PC-9 (cell line): ENCODE data around the gene PRDM7.
"Not testable (repeated sequence)": the region's sequence is repeated elsewhere in the genome, so short reads cannot be mapped to it uniquely, and the experiment has no call there.

Experiments used
- EZH2 ChIP-seq: fragments of 200-600 bp; sonication (generic); IDR thresholded peaks from 2 replicates; pipeline ENCODE4 v1.8.0; 2017; ENCODE audit warnings: antibody characterized with exemption, low read depth
- TF ChIP-seq, protein P1 (sequence below): fragments of 200-600 bp; sonication (generic); conservative IDR thresholded peaks from 2 replicates; pipeline ENCODE4 v1.6.1; 2017; ENCODE audit warnings: mixed run types, antibody characterized with exemption, mild to moderate bottlenecking, moderate library complexity

DNA sequence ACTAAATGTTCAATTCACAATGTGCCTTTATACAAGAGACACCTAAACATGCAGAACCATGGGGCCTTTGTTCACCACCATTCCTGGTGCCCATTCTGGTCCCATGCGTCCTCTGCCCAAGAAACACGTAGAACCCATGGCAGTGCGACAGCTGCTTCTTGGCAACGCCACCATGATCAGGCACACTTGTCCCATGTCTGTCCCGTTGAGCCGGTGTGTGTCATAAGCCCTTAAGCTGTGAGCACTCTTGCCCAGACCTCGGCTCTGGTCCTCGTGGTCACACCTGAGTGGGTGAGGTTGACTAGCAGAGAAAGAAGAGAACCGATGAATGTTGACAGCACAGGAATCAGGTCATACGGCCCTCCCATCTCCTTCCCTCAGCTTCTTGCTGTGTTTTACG is 24.2 kb upstream of the PRDM7 start:
- TF ChIP-seq, protein P1, sequence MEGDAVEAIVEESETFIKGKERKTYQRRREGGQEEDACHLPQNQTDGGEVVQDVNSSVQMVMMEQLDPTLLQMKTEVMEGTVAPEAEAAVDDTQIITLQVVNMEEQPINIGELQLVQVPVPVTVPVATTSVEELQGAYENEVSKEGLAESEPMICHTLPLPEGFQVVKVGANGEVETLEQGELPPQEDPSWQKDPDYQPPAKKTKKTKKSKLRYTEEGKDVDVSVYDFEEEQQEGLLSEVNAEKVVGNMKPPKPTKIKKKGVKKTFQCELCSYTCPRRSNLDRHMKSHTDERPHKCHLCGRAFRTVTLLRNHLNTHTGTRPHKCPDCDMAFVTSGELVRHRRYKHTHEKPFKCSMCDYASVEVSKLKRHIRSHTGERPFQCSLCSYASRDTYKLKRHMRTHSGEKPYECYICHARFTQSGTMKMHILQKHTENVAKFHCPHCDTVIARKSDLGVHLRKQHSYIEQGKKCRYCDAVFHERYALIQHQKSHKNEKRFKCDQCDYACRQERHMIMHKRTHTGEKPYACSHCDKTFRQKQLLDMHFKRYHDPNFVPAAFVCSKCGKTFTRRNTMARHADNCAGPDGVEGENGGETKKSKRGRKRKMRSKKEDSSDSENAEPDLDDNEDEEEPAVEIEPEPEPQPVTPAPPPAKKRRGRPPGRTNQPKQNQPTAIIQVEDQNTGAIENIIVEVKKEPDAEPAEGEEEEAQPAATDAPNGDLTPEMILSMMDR: not testable (repeated sequence)
- TF ChIP-seq EZH2: not testable (repeated sequence)
